HepG2 (cell line): ENCODE measurements around the gene FAM120C. TPM values are rescaled to one million over a fixed set of nuclear protein-coding genes. Genes with fewer than 3 reads are reported as not detected.

ENCODE experiments used
- BCL6 ChIP-seq: IDR thresholded peaks from 2 replicates; pipeline ENCODE4 v1.6.1; 2016; ENCODE audit warnings: missing genetic modification reagents, missing compliant biosample characterization
- CENPBD1 ChIP-seq: sonication (generic); formaldehyde crosslinking; IDR thresholded peaks from 2 replicates; pipeline ENCODE4 v1.8.0; 2022; ENCODE audit warnings: missing genetic modification reagents, low read depth, mild to moderate bottlenecking, borderline replicate concordance
- HNRNPUL1 ChIP-seq: fragments of 200-400 bp; formaldehyde crosslinking; IDR thresholded peaks from 2 replicates; pipeline ENCODE4 v1.6.1; 2017; ENCODE audit warnings: low read depth, mild to moderate bottlenecking, low read length, moderate library complexity
- HOXA5 ChIP-seq: sonication (generic); formaldehyde crosslinking; IDR thresholded peaks from 2 replicates; pipeline ENCODE4 v1.4.0; 2020; ENCODE audit warnings: missing genetic modification reagents
- IRF9 ChIP-seq: sonication (generic); formaldehyde crosslinking; IDR thresholded peaks from 2 replicates; pipeline ENCODE4 v1.8.0; 2022; ENCODE audit warnings: missing genetic modification reagents, mild to moderate bottlenecking, borderline replicate concordance
- MED1 ChIP-seq: sonication (generic); formaldehyde crosslinking; IDR thresholded peaks from 2 replicates; pipeline ENCODE4 v1.4.0; 2020; ENCODE audit warnings: missing genetic modification reagents
- MXD4 ChIP-seq: IDR thresholded peaks from 2 replicates; pipeline ENCODE4 v1.6.1; 2016; ENCODE audit warnings: mild to moderate bottlenecking, missing biosample characterization, missing genetic modification reagents
- RXRA ChIP-seq: sonication (generic); formaldehyde crosslinking; IDR thresholded peaks from 2 replicates; pipeline ENCODE4 v1.5.1; 2020; ENCODE audit warnings: missing genetic modification reagents
- ZBTB34 ChIP-seq: sonication (generic); formaldehyde crosslinking; IDR thresholded peaks from 2 replicates; pipeline ENCODE4 v1.8.0; 2022; ENCODE audit warnings: mild to moderate bottlenecking, missing genetic modification reagents
- ZC3H13 ChIP-seq: sonication (generic); formaldehyde crosslinking; IDR thresholded peaks from 2 replicates; pipeline ENCODE4 v1.8.1; 2023; ENCODE audit warnings: mild to moderate bottlenecking, missing genetic modification reagents, moderate library complexity
- ZNF264 ChIP-seq: sonication (generic); formaldehyde crosslinking; IDR thresholded peaks from 2 replicates; pipeline ENCODE4 v1.4.0; 2020; ENCODE audit warnings: missing genetic modification reagents
- ZNF33B ChIP-seq: sonication (generic); formaldehyde crosslinking; IDR thresholded peaks from 2 replicates; pipeline ENCODE4 v1.5.1; 2020; ENCODE audit warnings: mild to moderate bottlenecking, missing genetic modification reagents
- ZNF446 ChIP-seq: sonication (generic); formaldehyde crosslinking; IDR thresholded peaks from 2 replicates; pipeline ENCODE4 v1.5.0; 2020; ENCODE audit warnings: mild to moderate bottlenecking, missing genetic modification reagents
- ZNF670 ChIP-seq: sonication (generic); formaldehyde crosslinking; IDR thresholded peaks from 2 replicates; pipeline ENCODE4 v1.8.0; 2022; ENCODE audit warnings: mild to moderate bottlenecking, missing genetic modification reagents, borderline replicate concordance
- ZNF790 ChIP-seq: sonication (generic); formaldehyde crosslinking; IDR thresholded peaks from 2 replicates; pipeline ENCODE4 v1.8.0; 2022; ENCODE audit warnings: missing genetic modification reagents, mild to moderate bottlenecking, borderline replicate concordance
- ZNF841 ChIP-seq: sonication (generic); formaldehyde crosslinking; IDR thresholded peaks from 2 replicates; pipeline ENCODE4 v1.8.1; 2023; ENCODE audit warnings: missing genetic modification reagents, borderline replicate concordance
- polyA plus RNA-seq, 8 experiments: library from polyadenylated mRNA; depleted of rRNA in 3 of 8; stranded (reverse) in 7 of 8; unstranded in 1 of 8; fragments of >200 nt; fragmentation: Illumina TruSeq in 4 of 8; extraction: Trizol in 4 of 8; gene quantifications; 2 replicates each; pipeline versions ENCODE4 v1.2.1 to v1.2.3, GENCODE V29; 2011 to 2016; ENCODE audit warnings: low read depth in 4 of 8, missing spikeins in 1 of 8, mixed read lengths in 1 of 8; ENCODE audit not compliant: insufficient read depth in 1 of 8
- total RNA-seq, 5 experiments: library from RNA; depleted of rRNA; stranded (reverse); fragments of >200 nt; fragmentation: Illumina TruSeq; extraction: Trizol; gene quantifications; 2 replicates each; pipeline ENCODE4 v1.2.3, GENCODE V29; 2016; ENCODE audit warnings: low read depth in 1 of 5
- TF ChIP-seq, protein P1 (sequence below): sonication (generic); formaldehyde crosslinking; IDR thresholded peaks from 2 replicates; pipeline ENCODE4; 2020; ENCODE audit warnings: missing genetic modification reagents, mild to moderate bottlenecking, borderline replicate concordance
- TF ChIP-seq, protein P2 (sequence below): sonication (generic); formaldehyde crosslinking; IDR thresholded peaks from 2 replicates; pipeline ENCODE4 v1.5.1; 2020; ENCODE audit warnings: missing genetic modification reagents, mild to moderate bottlenecking, borderline replicate concordance
- TF ChIP-seq, protein P3 (sequence below): conservative IDR thresholded peaks from 2 replicates; pipeline ENCODE4 v1.6.1; 2018; ENCODE audit warnings: missing genetic modification reagents

The FAM120C gene
- total and polyA plus RNA-seq, 2 of the 13 experiments (the other 11 are each of a cell fraction or from before 2014, with no cell fraction given), result 4.6 to 7.4 TPM

- TF ChIP-seq ZNF790 (0 out of 2 replicates have a peak, but pooled peaks have one; percentile 75), ZNF446 (CRISPR knock-in tag) (no peak), ZNF33B (CRISPR knock-in tag) (no peak), MED1 (CRISPR knock-in tag) (0 out of 2 replicates have a peak, but pooled peaks have one; percentile 16), ZNF670 (CRISPR knock-in tag) (0 out of 2 replicates have a peak, but pooled peaks have one; percentile 40), ZBTB34 (no peak), CENPBD1 (CRISPR knock-in tag) (no peak), MXD4 (no peak), ZNF264 (CRISPR knock-in tag) (no peak), HOXA5 (no peak), ZNF841 (CRISPR knock-in tag) (no peak), HNRNPUL1 (no peak), RXRA (CRISPR knock-in tag) (no peak; the same call in 1 of the 2 replicates), ZC3H13 (no peak), BCL6 (CRISPR knock-in tag) (no peak), IRF9 (CRISPR knock-in tag) (0 out of 2 replicates have a peak, but pooled peaks have one; percentile 27)
- TF ChIP-seq, protein P1, sequence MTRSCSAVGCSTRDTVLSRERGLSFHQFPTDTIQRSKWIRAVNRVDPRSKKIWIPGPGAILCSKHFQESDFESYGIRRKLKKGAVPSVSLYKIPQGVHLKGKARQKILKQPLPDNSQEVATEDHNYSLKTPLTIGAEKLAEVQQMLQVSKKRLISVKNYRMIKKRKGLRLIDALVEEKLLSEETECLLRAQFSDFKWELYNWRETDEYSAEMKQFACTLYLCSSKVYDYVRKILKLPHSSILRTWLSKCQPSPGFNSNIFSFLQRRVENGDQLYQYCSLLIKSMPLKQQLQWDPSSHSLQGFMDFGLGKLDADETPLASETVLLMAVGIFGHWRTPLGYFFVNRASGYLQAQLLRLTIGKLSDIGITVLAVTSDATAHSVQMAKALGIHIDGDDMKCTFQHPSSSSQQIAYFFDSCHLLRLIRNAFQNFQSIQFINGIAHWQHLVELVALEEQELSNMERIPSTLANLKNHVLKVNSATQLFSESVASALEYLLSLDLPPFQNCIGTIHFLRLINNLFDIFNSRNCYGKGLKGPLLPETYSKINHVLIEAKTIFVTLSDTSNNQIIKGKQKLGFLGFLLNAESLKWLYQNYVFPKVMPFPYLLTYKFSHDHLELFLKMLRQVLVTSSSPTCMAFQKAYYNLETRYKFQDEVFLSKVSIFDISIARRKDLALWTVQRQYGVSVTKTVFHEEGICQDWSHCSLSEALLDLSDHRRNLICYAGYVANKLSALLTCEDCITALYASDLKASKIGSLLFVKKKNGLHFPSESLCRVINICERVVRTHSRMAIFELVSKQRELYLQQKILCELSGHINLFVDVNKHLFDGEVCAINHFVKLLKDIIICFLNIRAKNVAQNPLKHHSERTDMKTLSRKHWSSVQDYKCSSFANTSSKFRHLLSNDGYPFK (CRISPR knock-in tag), result peak; percentile 99
- TF ChIP-seq, protein P2, sequence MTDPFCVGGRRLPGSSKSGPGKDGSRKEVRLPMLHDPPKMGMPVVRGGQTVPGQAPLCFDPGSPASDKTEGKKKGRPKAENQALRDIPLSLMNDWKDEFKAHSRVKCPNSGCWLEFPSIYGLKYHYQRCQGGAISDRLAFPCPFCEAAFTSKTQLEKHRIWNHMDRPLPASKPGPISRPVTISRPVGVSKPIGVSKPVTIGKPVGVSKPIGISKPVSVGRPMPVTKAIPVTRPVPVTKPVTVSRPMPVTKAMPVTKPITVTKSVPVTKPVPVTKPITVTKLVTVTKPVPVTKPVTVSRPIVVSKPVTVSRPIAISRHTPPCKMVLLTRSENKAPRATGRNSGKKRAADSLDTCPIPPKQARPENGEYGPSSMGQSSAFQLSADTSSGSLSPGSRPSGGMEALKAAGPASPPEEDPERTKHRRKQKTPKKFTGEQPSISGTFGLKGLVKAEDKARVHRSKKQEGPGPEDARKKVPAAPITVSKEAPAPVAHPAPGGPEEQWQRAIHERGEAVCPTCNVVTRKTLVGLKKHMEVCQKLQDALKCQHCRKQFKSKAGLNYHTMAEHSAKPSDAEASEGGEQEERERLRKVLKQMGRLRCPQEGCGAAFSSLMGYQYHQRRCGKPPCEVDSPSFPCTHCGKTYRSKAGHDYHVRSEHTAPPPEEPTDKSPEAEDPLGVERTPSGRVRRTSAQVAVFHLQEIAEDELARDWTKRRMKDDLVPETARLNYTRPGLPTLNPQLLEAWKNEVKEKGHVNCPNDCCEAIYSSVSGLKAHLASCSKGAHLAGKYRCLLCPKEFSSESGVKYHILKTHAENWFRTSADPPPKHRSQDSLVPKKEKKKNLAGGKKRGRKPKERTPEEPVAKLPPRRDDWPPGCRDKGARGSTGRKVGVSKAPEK (CRISPR knock-in tag), result no peak
- TF ChIP-seq, protein P3, sequence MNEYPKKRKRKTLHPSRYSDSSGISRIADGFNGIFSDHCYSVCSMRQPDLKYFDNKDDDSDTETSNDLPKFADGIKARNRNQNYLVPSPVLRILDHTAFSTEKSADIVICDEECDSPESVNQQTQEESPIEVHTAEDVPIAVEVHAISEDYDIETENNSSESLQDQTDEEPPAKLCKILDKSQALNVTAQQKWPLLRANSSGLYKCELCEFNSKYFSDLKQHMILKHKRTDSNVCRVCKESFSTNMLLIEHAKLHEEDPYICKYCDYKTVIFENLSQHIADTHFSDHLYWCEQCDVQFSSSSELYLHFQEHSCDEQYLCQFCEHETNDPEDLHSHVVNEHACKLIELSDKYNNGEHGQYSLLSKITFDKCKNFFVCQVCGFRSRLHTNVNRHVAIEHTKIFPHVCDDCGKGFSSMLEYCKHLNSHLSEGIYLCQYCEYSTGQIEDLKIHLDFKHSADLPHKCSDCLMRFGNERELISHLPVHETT, result no peak
Observed at GRCh38 chrX:54044126-54044876, 138.8 kb downstream of the FAM120C start, which contains the start of gene PHF8 (continued).
